Measurements from ENCODE around the gene RNF8. TPM values are rescaled to one million over a fixed set of nuclear protein-coding genes. Genes with fewer than 3 reads are reported as not detected.
"Not testable (repeated sequence)": the region's sequence is repeated elsewhere in the genome, so short reads cannot be mapped to it uniquely, and the experiment has no call there.

RNF8 gene
- polyA plus RNA-seq, 4 donors, result 25.9 to 28.8 (median 27.8) TPM

DNA sequence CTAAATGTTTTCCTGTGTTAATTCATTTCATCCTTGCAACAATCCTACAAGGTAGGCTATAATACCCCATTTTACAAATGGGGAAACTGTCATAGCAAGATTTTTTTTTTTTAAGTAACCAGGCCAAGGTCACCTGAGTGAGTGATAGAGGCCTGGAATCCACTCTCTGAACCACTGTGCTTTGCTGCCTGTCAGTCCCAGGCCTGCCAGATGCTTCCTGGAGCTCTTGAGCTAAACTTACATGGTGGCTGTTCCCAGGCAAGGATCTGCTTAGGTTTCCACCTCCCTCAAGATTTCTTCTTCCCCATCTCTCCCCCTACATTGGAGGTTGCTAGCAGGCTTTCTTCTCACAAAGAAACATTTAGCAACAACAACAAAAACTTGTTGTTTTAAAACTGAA is 32.7 kb upstream of the RNF8 start:
- DNase-seq (ENCODE audit: low read depth in 4 of 4, low spot score in 3 of 4), result no peak

DNA sequence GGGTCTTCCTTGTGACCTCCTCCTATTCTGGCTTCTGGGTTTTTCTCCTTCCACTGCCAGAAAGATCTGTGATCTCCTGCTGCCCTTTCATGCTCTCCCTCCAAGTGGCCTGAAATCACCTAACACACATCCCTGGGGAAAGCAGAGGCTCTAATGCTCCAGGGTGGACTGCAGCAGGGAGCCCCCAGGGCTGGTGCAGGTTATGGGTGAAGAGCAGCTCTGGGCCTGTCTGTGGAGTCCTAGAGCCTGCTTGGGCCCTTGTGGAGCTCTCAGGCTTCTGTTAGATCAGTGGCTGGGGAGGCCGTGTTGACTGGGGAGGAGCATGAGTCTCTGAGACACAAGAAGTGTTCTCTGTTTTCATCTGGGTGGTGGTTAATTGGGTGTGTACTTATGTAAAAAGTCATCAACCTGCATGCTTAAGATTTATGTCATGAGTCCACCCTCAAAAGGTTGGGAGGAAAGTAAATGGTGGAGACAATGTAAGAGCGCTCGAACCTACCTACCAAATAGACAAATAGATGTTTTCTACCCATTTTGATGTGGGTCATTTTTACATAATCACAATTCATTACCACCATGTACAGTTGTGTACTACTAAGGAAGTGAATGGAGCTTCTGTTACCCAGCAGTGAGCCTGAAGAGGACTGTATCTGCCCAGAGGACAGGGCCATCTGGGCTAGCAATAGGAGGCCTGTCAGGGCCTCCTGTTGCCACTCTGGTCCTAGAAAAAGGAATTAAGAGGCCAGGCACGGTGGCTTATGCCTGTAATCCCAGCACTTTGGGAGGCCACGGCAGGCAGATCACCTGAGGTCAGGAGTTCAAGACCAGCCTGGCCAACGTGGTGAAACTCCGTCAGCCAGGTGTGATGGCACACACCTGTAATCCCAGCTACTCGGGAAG is 32.0 kb upstream of the RNF8 start:
- DNase-seq (ENCODE audit: low read depth in 4 of 4, low spot score in 3 of 4), result no peak

DNA sequence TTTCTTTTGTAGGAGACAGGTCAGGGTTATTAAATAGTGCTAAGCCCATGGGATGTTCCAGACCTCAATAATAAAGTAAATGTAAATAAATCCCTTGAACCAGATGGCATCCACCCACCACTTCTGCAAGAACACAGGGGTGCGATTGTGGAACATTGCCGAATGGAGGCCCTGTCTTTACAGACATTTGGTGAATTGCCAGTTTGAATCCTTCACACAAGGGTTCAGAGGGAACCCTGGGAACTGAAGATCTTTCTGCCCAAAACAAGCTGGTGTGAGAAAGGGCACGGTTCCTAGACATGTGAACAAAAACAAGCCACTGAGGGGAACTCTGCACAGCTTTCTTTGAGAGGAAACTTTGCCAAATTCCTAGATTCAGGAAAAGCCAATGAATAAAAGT is 30.2 kb upstream of the RNF8 start:
- no peak for DNase-seq (ENCODE audit: low read depth in 4 of 4, low spot score in 3 of 4)

DNA sequence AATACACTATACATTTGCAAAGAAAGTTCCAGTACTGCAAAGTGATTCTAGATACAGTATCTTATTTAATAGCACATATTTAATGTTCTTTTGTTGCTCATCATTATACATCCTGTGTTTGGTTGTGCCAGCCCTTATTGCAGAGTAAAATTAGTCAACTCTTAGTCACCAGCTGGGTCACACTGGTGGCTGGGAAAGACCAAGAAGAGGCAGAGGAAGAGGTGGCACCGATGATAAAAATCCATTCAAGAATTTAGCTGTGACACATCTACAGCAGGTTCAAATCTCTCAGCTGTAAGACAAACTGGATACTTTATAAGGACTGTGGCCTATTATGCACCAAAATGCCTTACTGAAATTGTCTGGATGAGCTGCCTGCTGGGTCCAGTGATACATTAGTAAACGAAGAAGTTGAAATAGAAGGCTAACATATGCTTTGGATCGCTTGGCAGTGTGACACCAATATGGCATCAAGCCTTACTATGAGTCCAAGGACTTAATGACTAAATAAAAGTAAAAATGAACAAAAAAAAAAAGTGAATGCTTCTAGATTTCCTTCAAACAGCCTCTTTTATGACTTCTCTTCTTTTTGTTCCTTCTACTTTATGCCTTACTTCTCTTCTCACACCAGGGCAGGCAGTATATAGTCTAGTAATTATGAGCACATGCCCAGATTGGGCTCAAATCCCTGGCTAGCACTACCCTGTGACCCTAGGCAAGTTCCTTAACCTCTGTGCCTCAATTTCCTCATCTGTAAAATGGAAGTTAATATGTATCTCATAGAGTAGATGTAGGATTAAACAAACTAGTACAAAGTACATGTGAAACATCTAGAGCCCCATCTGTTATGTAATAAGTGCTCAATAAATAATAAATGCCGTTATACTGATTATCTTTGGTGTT is 29.4 kb upstream of the RNF8 start:
- no peak for DNase-seq (ENCODE audit: low read depth in 4 of 4, low spot score in 3 of 4)

DNA sequence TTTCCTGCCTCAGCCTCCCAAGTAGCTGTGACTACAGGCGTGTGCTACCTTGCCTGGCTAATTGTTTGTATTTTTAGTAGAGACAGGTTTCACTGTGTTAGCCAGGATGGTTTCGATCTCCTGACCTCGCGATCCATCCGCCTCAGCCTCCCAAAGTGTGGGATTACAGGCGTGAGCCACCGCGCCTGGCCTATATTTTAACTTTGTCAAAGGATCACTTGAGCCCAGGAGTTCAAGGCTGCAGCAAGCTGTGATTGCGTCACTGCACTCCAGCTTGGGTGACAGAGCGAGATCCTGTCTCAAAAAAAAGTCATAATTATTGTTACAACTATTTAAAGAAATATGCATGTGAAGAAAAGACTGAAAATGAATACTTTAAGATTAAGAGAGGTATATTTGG is 23.4 kb upstream of the RNF8 start:
- not testable (repeated sequence) for DNase-seq (ENCODE audit: low read depth in 4 of 4, low spot score in 3 of 4)

DNA sequence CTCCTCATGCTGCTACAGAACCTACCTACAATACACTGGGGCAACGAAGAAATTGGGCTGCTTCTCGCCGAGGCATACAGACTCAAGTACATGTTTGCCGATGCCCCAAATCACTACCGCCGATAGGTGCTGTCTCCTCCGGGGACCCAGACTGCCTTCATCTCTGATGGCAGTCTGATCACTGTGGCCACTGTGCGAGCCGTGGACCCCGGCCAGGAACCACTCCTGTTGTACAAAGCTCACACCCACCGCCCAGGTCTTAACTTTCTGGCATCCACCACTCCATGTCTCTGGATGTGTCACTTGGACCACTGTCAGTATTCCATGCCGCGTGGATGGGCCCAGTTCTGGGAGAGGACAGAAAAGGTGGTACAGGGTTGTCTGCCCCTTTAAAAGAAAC is 22.7 kb upstream of the RNF8 start:
- no peak for DNase-seq (ENCODE audit: low read depth in 4 of 4, low spot score in 3 of 4)

DNA sequence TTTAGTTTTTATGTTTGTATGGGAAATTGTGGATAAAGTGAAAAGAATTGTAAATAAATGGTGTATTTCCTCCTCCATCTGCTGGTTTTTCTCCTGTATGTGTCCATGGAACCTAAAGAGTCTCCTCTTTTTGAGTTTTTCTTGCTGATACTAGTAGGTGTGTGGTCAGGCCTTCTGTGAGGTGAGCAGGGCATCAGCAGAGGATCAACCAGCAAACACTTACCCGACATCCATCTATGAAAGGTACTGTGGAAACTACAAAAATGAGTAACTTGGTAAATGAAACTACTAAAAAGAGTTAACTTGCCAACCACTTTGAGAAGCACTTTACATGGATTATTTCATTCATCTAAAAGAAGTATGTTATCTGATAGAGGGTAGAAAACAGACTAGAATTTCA is 20.9 kb upstream of the RNF8 start:
- DNase-seq (ENCODE audit: low read depth in 4 of 4, low spot score in 3 of 4), result no peak

DNA sequence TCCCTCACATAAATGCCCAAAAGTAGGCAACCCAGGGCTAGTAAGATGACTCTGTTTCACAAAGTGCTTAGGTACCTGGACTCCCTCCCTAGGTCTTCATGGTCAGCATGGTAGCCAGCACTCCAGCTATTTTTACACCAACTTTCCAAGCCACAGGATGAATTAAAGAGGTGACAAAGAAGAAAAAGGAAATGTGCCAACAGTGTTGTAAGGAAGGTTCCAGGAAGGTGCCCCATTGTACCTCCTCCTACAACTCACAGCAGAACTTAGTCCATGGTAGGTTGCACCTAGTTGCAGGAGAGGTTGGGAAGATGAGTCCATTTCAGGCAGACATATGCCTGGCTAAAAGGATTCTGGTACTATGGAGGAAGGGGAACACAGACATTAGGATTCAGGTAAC is 19.7 kb upstream of the RNF8 start:
- DNase-seq (ENCODE audit: low read depth in 4 of 4, low spot score in 3 of 4), result no peak

DNA sequence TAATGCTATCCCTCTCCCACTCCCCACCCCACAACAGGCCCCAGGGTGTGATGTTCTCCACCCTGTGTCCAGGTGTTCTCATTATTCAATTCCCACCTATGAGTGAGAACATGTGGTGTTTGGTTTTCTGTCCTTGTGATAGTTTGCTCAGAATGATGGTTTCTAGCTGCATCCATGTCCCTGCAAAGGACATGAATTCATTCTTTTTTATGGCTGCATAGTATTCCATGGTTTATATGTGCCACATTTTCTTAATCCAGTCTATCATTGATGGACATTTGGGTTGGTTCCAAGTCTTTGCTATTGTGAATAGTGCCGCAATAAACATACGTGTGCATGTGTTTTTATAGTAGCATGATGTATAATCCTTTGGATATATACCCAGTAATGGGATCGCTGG is 15.5 kb upstream of the RNF8 start:
- DNase-seq (ENCODE audit: low read depth in 4 of 4, low spot score in 3 of 4), result not testable (repeated sequence)

DNA sequence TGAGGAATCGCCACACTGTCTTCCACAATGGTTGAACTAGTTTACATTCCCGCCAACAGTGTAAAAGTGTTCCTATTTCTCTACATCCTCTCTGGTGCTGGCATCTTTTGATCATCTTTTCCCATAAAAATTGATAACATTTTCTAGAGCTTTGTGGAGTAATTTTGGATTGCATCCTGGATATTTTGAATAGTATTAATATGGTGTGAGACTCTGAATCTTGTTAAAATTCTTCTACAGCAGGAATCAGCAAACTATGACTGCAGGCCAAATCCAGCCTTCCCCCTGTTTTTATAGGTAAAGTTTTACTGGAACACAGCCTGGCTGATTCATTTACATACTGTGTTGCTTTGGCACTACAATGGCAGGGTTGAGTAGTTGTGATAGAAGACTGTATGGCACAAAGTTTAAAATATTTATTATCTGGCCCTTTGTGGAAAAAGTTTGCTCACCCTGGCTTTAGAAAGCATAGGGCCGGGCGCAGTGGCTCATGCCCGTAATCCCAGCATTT is 15.0 kb upstream of the RNF8 start:
- DNase-seq (ENCODE audit: low read depth in 4 of 4, low spot score in 3 of 4), result no peak

DNA sequence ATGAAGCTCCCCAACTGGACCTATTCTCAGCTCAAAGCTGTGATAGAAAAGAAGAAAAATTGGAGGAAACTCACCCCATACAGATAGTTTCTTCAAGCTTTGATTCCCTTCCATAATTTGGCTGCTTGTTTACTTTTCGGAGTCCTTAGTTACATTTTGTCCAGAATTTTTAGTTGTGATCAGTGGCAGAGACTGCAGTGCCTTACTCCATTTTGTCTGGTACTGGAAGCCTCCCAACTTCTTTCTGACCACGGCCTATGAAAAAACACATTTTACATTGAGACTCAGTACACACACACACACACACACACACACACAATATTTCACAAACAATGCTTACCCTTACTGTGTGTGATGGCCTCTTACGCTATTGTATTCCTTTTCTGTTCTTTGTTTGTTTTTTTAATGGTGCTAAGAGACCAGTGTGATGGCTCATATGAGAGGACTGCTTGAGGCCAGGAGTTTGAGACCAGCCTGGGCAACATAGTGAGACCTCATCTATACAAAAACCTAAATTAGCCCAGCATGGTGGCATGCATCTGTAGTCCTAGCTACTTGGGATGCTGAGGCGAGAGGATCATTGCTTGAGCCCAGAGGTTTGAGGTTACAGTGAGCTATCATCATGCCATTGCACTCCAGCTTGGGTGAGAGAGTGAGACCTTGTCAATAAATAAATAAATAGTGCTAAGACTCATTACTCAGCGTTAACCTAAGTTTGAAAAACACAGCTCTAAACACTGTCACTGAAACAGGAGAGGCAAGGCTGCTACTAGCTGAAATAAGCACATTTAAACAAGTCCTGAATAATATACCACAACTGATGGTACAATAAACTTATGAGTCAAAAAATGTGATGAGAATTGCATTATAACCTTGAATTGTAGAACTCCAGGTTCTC is 13.8 kb upstream of the RNF8 start:
- DNase-seq (ENCODE audit: low read depth in 4 of 4, low spot score in 3 of 4), result no peak

DNA sequence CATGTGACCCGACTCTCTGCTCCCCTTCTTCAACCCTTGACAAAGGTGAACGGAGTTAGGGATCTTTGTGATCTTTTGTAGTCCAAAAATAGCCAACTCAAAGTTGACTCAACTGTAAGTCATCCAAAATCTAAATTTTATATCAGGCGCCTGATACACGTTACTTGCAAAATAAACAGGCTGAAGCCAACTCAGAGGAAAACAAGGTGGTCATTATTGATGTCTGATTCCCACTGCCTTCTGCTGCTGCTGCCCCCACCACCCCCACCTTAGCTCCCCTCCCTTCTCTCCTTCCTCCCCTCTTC is 13.2 kb upstream of the RNF8 start:
- no peak for DNase-seq (ENCODE audit: low read depth in 4 of 4, low spot score in 3 of 4)

DNA sequence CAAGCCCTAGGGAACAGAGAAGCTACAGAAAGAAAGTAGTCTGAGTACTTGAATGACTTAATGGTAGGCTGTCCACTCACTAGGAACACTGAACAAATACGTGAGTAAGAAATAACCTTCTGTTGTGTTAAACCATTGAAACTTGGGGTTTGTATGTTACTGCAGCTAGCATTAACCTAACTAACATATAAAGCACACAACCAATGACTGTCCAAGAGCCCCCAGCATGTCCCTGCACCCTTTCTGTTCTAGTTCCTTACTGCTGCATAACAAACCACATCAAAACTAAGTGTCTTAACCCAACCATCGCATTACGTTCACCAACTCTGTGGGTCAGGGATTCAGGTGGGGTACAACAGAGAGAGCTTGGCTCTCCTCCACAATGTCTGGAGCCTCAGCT is 10.5 kb upstream of the RNF8 start:
- no peak for DNase-seq (ENCODE audit: low read depth in 4 of 4, low spot score in 3 of 4)

DNA sequence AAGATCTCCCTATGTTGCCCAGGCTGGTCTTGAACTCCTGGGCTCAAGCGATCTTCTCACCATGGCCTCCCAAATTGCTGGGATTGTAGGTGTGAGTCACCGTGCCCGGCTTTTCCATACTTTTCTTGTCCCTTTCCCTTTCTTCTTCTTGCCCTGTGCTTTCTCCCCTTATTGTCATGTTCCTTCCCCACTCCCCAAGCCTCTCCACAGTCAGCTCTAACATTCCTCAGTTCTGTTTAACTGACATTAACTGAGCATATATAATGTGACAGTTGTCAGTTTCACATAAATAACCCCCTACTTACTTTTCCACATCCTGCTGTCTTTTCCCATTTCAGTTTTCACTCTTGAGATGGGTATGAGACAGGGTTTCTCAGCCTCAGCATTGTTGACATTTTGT is 9.5 kb upstream of the RNF8 start:
- no peak for DNase-seq (ENCODE audit: low read depth in 4 of 4, low spot score in 3 of 4)

DNA sequence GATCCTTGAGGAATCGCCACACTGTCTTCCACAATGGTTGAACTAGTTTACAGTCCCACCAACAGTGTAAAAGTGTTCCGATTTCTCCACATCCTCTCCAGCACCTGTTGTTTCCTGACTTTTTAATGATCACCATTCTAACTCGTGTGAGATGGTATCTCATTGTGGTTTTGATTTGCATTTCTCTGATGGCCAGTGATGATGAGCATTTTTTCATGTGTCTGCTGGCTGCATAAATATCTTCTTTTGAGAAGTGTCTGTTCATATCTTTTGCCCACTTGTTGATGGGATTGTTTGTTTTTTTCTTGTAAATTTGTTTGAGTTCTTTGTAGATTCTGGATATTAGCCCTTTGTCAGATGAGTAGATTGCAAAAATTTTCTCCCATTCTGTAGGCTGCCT is 8.0 kb upstream of the RNF8 start:
- DNase-seq (ENCODE audit: low read depth in 4 of 4, low spot score in 3 of 4), result not testable (repeated sequence)

DNA sequence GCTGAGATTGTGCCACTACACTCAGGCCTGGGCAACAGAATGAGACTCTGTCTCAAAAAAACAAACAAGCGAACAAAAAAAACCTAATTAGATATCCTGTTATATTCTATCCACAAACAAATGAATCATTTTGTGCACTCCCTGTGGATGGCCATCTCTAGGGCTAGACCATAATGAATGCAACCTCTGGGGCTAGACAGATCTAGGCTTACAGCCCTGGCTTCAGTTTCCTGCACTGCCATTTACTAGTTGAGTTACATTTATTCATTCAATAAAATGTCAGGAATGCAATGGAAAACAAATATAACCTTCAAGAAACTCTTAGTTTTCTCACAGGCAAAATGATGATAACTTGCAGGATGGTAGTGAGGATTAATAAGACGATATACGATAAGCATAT is 6.6 kb upstream of the RNF8 start:
- DNase-seq (ENCODE audit: low read depth in 4 of 4, low spot score in 3 of 4), result no peak

DNA sequence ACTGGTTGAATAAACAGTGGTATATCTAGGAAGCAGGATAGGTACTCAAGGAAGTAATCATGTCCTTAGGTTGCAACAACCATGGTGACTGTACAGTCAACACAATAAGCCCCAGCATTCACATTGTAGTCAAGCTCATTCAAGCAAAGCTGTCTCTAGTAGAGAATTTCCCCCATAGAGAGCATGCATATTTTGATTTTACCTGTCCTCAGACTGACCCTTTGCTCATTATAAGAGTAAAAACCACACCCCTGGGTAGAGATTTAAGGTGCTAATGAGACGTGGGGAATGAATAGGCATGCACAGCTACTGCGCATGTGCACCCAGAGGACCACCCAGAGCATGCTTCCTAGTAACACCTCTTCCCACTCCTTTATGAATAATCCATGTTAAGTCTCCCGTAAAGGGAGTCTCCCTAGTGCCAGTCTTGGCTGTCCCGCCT is 6.1 kb upstream of the RNF8 start:
- DNase-seq (ENCODE audit: low read depth in 4 of 4, low spot score in 3 of 4), result no peak

DNA sequence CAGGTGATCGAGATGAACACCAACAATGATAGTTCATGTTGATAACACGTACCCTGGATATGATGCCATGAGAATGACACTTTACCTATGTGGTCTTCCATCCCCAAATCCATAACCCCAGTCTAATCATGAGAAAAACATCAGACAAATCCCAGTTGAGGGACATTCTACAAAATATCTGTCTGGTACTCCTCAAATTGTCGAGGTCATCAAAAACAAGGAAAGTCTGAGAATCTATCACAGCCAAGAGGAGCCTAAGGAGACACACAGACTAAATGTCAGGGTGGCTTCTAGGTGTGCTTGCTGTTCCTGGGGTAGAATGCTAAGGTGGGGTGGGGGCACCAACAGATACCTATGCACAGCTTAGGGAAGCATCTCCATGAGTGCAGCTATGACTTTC is 2.8 kb upstream of the RNF8 start:
- DNase-seq (ENCODE audit: low read depth in 4 of 4, low spot score in 3 of 4), result no peak

DNA sequence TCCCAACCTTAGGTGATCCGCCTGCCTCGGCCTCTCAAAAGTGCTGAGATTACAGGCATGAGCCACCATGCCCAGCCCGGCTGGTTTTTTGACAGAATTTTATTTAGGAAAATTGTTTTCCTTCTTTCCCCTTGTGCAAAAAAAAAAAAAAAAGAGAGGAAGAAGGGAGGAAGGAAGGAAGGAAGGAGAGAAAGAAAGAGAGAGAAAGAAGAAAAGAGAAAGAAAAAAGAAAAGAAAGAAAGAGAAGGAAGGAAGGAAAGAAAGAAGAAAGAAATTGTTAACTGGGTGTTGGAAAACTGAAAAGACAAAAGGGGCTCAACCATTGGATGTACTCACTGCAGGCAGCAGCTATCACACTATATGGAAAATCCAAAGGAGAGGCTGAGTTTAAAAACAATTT is 1.4 kb upstream of the RNF8 start:
- no peak for DNase-seq (ENCODE audit: low read depth in 4 of 4, low spot score in 3 of 4)

DNA sequence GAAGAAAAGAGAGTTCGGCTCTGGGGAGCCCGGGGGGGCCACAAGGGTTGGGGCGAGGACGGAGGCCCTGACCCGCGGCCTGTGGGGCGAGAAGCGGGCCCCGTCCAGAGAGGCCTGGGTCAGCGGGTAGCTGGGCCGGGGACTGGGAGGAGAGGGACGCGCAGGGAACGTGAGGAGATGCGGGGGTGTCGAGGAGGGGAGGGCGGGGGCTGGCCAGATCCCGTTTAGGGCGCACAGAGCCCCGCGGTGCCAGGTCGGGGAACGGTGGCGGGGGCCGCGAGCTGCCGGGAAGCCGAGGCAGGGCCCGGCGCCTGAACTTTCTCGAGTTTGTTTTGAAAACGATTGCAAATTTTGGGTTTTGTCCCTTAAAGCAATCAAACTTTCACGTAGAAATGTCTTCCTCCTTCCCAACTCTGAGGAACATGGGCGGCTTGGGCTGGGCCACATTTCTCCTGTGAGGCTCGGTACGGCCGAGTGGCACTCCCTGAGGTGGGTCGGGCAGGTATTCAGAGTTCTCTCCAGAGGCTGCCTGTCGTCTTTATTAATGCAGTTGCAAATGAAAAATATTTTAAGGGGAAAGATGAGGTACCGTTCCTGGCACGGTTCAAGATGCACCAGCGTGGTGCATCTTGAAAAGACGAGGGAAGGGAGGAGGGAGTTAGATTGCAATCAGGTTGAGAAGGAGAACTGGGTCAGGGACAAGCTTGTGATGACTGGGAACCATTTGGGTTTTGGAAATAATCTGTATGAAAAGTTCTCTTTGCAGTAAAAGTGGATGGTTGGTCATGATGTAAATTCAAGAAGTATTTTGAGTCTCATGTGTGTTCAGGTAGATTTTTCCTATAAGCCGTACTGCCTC is 972 bp downstream of the RNF8 start:
- DNase-seq (ENCODE audit: low read depth in 4 of 4, low spot score in 3 of 4), result no peak

Data from right renal pelvis (tissue), 4 donors.